Parathyroid adenoma (tissue), 2 donors: ENCODE results near the gene SLC2A4RG.

Experiments
- H2AFZ ChIP-seq: fragments of 300-600 bp; sonication (generic); one replicate; pipeline ENCODE4 v1.7.0; 2017; ENCODE audit warnings: antibody characterized with exemption, mild to moderate bottlenecking
- H3K27ac ChIP-seq: fragments of 300-600 bp; sonication (generic); one replicate; pipeline ENCODE4 v1.7.0; 2017
- H3K27me3 ChIP-seq: fragments of 300-600 bp; sonication (generic); one replicate; pipeline ENCODE4 v1.7.0; 2017; ENCODE audit warnings: low read length; ENCODE audit not compliant: control insufficient read depth, insufficient read depth
- H3K36me3 ChIP-seq: fragments of 300-600 bp; sonication (generic); one replicate; pipeline ENCODE4 v1.7.0; 2017; ENCODE audit warnings: low read length; ENCODE audit not compliant: control insufficient read depth, insufficient read depth
- H3K4me1 ChIP-seq: fragments of 300-600 bp; sonication (generic); one replicate; pipeline ENCODE4 v1.7.0; 2017; ENCODE audit warnings: control low read depth
- H3K4me2 ChIP-seq: fragments of 300-600 bp; sonication (generic); one replicate; pipeline ENCODE4 v1.7.0; 2017; ENCODE audit warnings: low read length
- H3K4me3 ChIP-seq: fragments of 300-600 bp; sonication (generic); one replicate; pipeline ENCODE4 v1.7.0; 2017; ENCODE audit warnings: low read depth, low read length
- H3K79me2 ChIP-seq: fragments of 300-600 bp; sonication (generic); one replicate; pipeline ENCODE4 v1.7.0; 2017; ENCODE audit warnings: control low read depth
- H3K9ac ChIP-seq: fragments of 300-600 bp; sonication (generic); one replicate; pipeline ENCODE4 v1.7.0; 2017; ENCODE audit warnings: mild to moderate bottlenecking
- H3K9me3 ChIP-seq: fragments of 300-600 bp; sonication (generic); one replicate; pipeline ENCODE4 v1.7.0; 2017; ENCODE audit warnings: low read length; ENCODE audit not compliant: control insufficient read depth
- CTCF ChIP-seq: fragments of 300-600 bp; sonication (generic); IDR thresholded peaks from one replicate; pipeline ENCODE4 v1.7.0; 2017; ENCODE audit warnings: antibody characterized with exemption, mild to moderate bottlenecking
- donor health status: primary hyperparathyroidism.

Gene SLC2A4RG

GRCh38 chr20:63745961-63746731 lies 6.6 kb downstream of the SLC2A4RG start:
- Histone ChIP-seq H3K27ac (no peak overlapping the region), H2AFZ (no peak overlapping the region)
- TF ChIP-seq CTCF, result no peak

GRCh38 chr20:63746751-63747315 lies 7.3 kb downstream of the SLC2A4RG start:
- no peak for TF ChIP-seq CTCF
- H3K27ac ChIP-seq, result no peak overlapping the region
- H3K79me2 ChIP-seq, result no peaks in the 10 kb centered on the region

More at GRCh38 chr20:63745961-63746731, 6.6 kb downstream of the SLC2A4RG start:
- no peak overlapping the region for H3K4me3 ChIP-seq
- H3K36me3 ChIP-seq, result no peaks in the 10 kb centered on the region
- no peak overlapping the region for H3K4me2 ChIP-seq
- no peaks in the 10 kb centered on the region for H3K27me3 ChIP-seq
- peaks cover 6% of the 10 kb centered on the region for H3K4me1 ChIP-seq
- no peaks in the 10 kb centered on the region for H3K9me3 ChIP-seq
- no peaks in the 10 kb centered on the region for H3K79me2 ChIP-seq
- no peak overlapping the region for H3K9ac ChIP-seq

GRCh38 chr20:63747622-63748069 lies 8.1 kb downstream of the SLC2A4RG start:
- no peaks in the 10 kb centered on the region for H3K27me3 ChIP-seq
- H3K9ac ChIP-seq, result no peak overlapping the region
- H3K79me2 ChIP-seq, result no peaks in the 10 kb centered on the region
- H3K27ac ChIP-seq, result no peak overlapping the region
- no peaks in the 10 kb centered on the region for H3K4me1 ChIP-seq
- TF ChIP-seq CTCF, result no peak
- H3K4me2 ChIP-seq, result no peak overlapping the region
- no peaks in the 10 kb centered on the region for H3K36me3 ChIP-seq
- no peak overlapping the region for H3K4me3 ChIP-seq
- H3K9me3 ChIP-seq, result no peaks in the 10 kb centered on the region
- no peak overlapping the region for H2AFZ ChIP-seq

More at GRCh38 chr20:63746751-63747315, 7.3 kb downstream of the SLC2A4RG start:
- Histone ChIP-seq H3K9me3 (no peaks in the 10 kb centered on the region), H3K36me3 (no peaks in the 10 kb centered on the region), H3K4me1 (peaks cover under 1% of the 10 kb centered on the region), H3K4me3 (no peak overlapping the region), H3K9ac (no peak overlapping the region), H3K27me3 (no peaks in the 10 kb centered on the region), H3K4me2 (no peak overlapping the region), H2AFZ (no peak overlapping the region)

GRCh38 chr20:63748070-63748933 lies 8.7 kb downstream of the SLC2A4RG start:
- no peak for TF ChIP-seq CTCF
- no peaks in the 10 kb centered on the region for H3K27me3 ChIP-seq
- no peak overlapping the region for H2AFZ ChIP-seq
- no peaks in the 10 kb centered on the region for H3K4me1 ChIP-seq
- no peaks in the 10 kb centered on the region for H3K79me2 ChIP-seq
- H3K4me3 ChIP-seq, result no peak overlapping the region
- H3K9ac ChIP-seq, result no peak overlapping the region
- H3K36me3 ChIP-seq, result no peaks in the 10 kb centered on the region
- H3K9me3 ChIP-seq, result no peaks in the 10 kb centered on the region
- no peak overlapping the region for H3K4me2 ChIP-seq
- no peak overlapping the region for H3K27ac ChIP-seq
